HG02852 (cell line): ENCODE data around the gene ARHGAP32.

ENCODE experiments used
- ATAC-seq: cut with Tn5 transposase; IDR thresholded peaks from one replicate; pipeline ENCODE4 v1.9.1; 2021; ENCODE audit warnings: mild to moderate bottlenecking, moderate library complexity; ENCODE audit not compliant: unreplicated experiment

Gene ARHGAP32

GRCh38 chr11:129117595-129118350, 74.4 kb downstream of the ARHGAP32 start:
- no peak for ATAC-seq

- no peak for ATAC-seq
Measured at GRCh38 chr11:129115652-129116586, 76.2 kb downstream of the ARHGAP32 start.

GRCh38 chr11:129109701-129110100, 82.4 kb downstream of the ARHGAP32 start:
- no peak for ATAC-seq

GRCh38 chr11:129106788-129107187, 85.3 kb downstream of the ARHGAP32 start:
- no peak for ATAC-seq

- ATAC-seq: no peak
Measured at GRCh38 chr11:129102756-129103155, 89.4 kb downstream of the ARHGAP32 start.

GRCh38 chr11:129102225-129102624, 89.9 kb downstream of the ARHGAP32 start:
- no peak for ATAC-seq

- no peak for ATAC-seq
Measured at GRCh38 chr11:129093283-129093682, 98.8 kb downstream of the ARHGAP32 start.

GRCh38 chr11:129090056-129090455, 102.1 kb downstream of the ARHGAP32 start:
- no peak for ATAC-seq

- ATAC-seq: no peak
Measured at GRCh38 chr11:129089279-129089678, 102.8 kb downstream of the ARHGAP32 start.

GRCh38 chr11:129086976-129087375, 105.1 kb downstream of the ARHGAP32 start:
- ATAC-seq: no peak

GRCh38 chr11:129077191-129077590, 114.9 kb downstream of the ARHGAP32 start:
- no peak for ATAC-seq

- no peak for ATAC-seq
Measured at GRCh38 chr11:129075757-129076156, 116.4 kb downstream of the ARHGAP32 start.

- ATAC-seq: no peak
Measured at GRCh38 chr11:129067454-129067853, 124.7 kb downstream of the ARHGAP32 start.

- ATAC-seq: no peak
Measured at GRCh38 chr11:129066229-129066628, 125.9 kb downstream of the ARHGAP32 start.

GRCh38 chr11:129063118-129063517, 129.0 kb downstream of the ARHGAP32 start:
- no peak for ATAC-seq

- ATAC-seq: no peak
Measured at GRCh38 chr11:129061492-129062230, 130.5 kb downstream of the ARHGAP32 start.

GRCh38 chr11:129056916-129057315, 135.2 kb downstream of the ARHGAP32 start:
- no peak for ATAC-seq

- ATAC-seq: no peak
Measured at GRCh38 chr11:129055196-129055595, 136.9 kb downstream of the ARHGAP32 start.

GRCh38 chr11:129048911-129049310, 143.2 kb downstream of the ARHGAP32 start:
- ATAC-seq: no peak

GRCh38 chr11:129045150-129045549, 147.0 kb downstream of the ARHGAP32 start:
- ATAC-seq: no peak

GRCh38 chr11:129042503-129042902, 149.6 kb downstream of the ARHGAP32 start:
- no peak for ATAC-seq
